ENCODE measurements around the gene VAC14.

DNA sequence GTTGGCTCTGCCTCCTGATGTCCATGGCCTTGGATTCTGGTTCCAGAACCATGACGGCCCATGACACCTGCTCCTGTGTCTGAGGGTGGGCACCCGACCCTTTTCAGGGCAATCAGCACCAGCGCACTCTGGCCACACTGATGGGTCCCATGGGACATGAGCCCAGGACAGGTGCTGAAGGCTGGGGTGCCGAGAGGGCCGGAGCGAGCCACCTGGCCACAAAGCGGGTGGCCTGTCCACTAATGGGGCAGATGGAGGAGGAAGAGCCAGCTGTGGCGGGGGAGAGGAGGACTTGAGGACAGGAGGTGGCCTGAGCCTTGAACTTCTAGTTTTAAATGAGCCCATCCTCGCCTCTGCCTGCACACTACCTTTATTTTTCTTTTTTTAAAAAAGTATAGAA is 83.9 kb downstream of the VAC14 start:
- no peak for TF ChIP-seq CTCF (IDR thresholded peaks at IDR 0.05)
- no peak for TF ChIP-seq POLR2AphosphoS5 (IDR thresholded peaks at IDR 0.05)

Data from esophagus muscularis mucosa (tissue), 3 donors.